AG09309 (cell line): ENCODE results near the gene EFCAB12.
"Not testable (repeated sequence)": the region's sequence is repeated elsewhere in the genome, so short reads cannot be mapped to it uniquely, and the experiment has no call there.

ENCODE experiments used
- DNase-seq: peaks from one replicate; pipeline ENCODE4 v3.0.0-alpha.2; 2010; ENCODE audit warnings: low read depth
- H3K4me3 ChIP-seq: 2 replicates; pipeline ENCODE4 v1.5.1; 2011; ENCODE audit warnings: mild to moderate bottlenecking, low read depth, low read length, moderate library complexity; ENCODE audit not compliant: control insufficient read depth
- CTCF ChIP-seq: IDR thresholded peaks from 2 replicates; pipeline ENCODE4 v1.5.1; 2011; ENCODE audit warnings: mild to moderate bottlenecking, low read depth, low read length, inconsistent platforms; ENCODE audit not compliant: insufficient read depth, control insufficient read depth; ENCODE audit errors: missing control alignments

EFCAB12 gene

GRCh38 chr3:129370248-129370964, 58.0 kb downstream of the EFCAB12 start:
- H3K4me3 ChIP-seq = no peak overlapping the region
- no peak for DNase-seq
- TF ChIP-seq CTCF = no peak

- TF ChIP-seq CTCF = no peak
Observed at GRCh38 chr3:129369711-129370110, 58.7 kb downstream of the EFCAB12 start.

GRCh38 chr3:129367821-129368220, 60.6 kb downstream of the EFCAB12 start:
- DNase-seq = no peak
- no peak overlapping the region for H3K4me3 ChIP-seq
- no peak for TF ChIP-seq CTCF

More at GRCh38 chr3:129369711-129370110, 58.7 kb downstream of the EFCAB12 start:
- DNase-seq = no peak
- no peak overlapping the region for H3K4me3 ChIP-seq

GRCh38 chr3:129366312-129366831, 62.1 kb downstream of the EFCAB12 start:
- no peak overlapping the region for H3K4me3 ChIP-seq
- DNase-seq = no peak
- TF ChIP-seq CTCF = no peak

- no peak for TF ChIP-seq CTCF
- DNase-seq = no peak
- H3K4me3 ChIP-seq = no peak overlapping the region
Observed at GRCh38 chr3:129365296-129366136, 62.9 kb downstream of the EFCAB12 start.

GRCh38 chr3:129364811-129365210, 63.6 kb downstream of the EFCAB12 start:
- H3K4me3 ChIP-seq, DNase-seq: not testable (repeated sequence)

- DNase-seq = not testable (repeated sequence)
Observed at GRCh38 chr3:129363356-129363755, 65.1 kb downstream of the EFCAB12 start.

More at GRCh38 chr3:129363356-129363755, 65.1 kb downstream of the EFCAB12 start:
- H3K4me3 ChIP-seq = not testable (repeated sequence)
